Left ventricle myocardium inferior (tissue), 1 donor: ENCODE data around the gene FAM3B. TPM values are rescaled to one million over a fixed set of nuclear protein-coding genes. Genes with fewer than 3 reads are reported as not detected.

Experiments used
- DNase-seq: peaks from one replicate; pipeline ENCODE4 v3.0.0-alpha.2; 2020
- H3K27ac ChIP-seq: fragments of 200-600 bp; replicated peaks from 2 replicates; pipeline ENCODE4 v1.8.0; 2021
- H3K27me3 ChIP-seq: fragments of 200-600 bp; 2 replicates; pipeline ENCODE4 v1.8.0; 2021; ENCODE audit warnings: low read depth
- H3K36me3 ChIP-seq: fragments of 200-600 bp; 2 replicates; pipeline ENCODE4 v1.8.0; 2021
- H3K4me1 ChIP-seq: fragments of 200-600 bp; 2 replicates; pipeline ENCODE4 v1.8.0; 2021
- H3K4me3 ChIP-seq: fragments of 200-600 bp; 2 replicates; pipeline ENCODE4 v1.8.0; 2021; ENCODE audit warnings: mild to moderate bottlenecking, moderate library complexity
- H3K9me3 ChIP-seq: fragments of 200-600 bp; replicated peaks from 2 replicates; pipeline ENCODE4 v1.8.0; 2021
- intact Hi-C: fragments of 100-400 bp; cut with micrococcal nuclease; formaldehyde crosslinking; loops from one replicate; pipeline ENCODE4 v1.11.0; 2022
- total RNA-seq: library from RNA; stranded (reverse); fragmentation: NEBNext Ultra II Directional; extraction: Animal tissue kit (Norgen Biotek cat#: 25700); gene quantifications from one replicate; pipeline ENCODE4 v1.2.1, GENCODE V29; 2021
- TF ChIP-seq, protein P1 (sequence below): fragments of 200-600 bp; IDR thresholded peaks from 2 replicates; pipeline ENCODE4 v1.8.0; 2021; ENCODE audit warnings: antibody characterized with exemption, mild to moderate bottlenecking, borderline replicate concordance
- donor health status: DM: no; HTN: yes; CAD: no; lungs with severe emphysema.

Gene FAM3B
- total RNA-seq, 1 donor from 2014 or later, result not detected

DNA sequence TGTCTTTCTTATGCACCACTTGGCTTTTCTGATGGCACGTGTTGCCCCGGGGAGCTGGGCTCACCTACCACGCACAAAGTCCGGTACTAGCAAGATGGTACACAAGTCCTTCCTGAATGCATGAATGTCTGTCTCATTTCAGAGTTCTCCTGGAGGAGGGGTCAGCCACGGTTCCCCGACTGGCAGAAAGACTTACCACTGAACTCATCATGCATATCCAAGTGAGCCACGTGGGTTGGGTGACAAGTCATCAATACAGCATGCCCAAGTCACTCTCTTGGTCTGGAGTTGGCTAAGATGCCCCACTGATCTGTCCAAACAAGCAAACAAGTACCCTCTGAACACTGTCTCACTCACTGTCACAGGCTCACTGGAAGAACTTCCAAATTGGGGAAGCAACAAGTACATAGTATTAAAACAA, 80.9 kb downstream of the FAM3B start:
- no peak overlapping the region for H3K27ac ChIP-seq
- intact Hi-C loops, result no loop called here
- TF ChIP-seq, protein P1, sequence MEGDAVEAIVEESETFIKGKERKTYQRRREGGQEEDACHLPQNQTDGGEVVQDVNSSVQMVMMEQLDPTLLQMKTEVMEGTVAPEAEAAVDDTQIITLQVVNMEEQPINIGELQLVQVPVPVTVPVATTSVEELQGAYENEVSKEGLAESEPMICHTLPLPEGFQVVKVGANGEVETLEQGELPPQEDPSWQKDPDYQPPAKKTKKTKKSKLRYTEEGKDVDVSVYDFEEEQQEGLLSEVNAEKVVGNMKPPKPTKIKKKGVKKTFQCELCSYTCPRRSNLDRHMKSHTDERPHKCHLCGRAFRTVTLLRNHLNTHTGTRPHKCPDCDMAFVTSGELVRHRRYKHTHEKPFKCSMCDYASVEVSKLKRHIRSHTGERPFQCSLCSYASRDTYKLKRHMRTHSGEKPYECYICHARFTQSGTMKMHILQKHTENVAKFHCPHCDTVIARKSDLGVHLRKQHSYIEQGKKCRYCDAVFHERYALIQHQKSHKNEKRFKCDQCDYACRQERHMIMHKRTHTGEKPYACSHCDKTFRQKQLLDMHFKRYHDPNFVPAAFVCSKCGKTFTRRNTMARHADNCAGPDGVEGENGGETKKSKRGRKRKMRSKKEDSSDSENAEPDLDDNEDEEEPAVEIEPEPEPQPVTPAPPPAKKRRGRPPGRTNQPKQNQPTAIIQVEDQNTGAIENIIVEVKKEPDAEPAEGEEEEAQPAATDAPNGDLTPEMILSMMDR, result no peak
- no peaks in the 10 kb centered on the region for H3K4me1 ChIP-seq
- H3K36me3 ChIP-seq, result peaks cover 53% of the 10 kb centered on the region
- no peaks in the 10 kb centered on the region for H3K9me3 ChIP-seq
- H3K27me3 ChIP-seq, result peaks cover 13% of the 10 kb centered on the region
- H3K4me3 ChIP-seq, result no peak overlapping the region
- DNase-seq, result no peak

DNA sequence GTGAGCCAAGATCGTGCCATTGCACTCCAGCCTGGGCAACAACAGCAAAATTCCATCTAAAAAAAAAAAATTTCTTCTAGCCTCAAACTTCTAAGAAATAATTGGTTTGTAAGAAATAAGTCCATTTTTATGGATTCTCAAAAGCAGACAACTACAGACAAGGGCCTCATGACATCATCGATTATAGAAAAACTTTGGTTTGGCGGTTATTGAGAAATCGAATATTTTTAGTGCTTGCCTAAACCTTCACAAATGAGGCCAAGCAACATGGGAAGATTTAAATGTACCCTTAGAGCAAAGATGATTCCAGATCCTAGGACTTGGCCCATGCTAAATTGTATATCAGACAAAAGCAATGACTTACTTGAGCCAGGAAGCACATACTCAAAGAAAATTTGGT, 81.7 kb downstream of the FAM3B start:
- TF ChIP-seq, protein P1, result no peak
- H3K9me3 ChIP-seq, result no peaks in the 10 kb centered on the region
- peaks cover 10% of the 10 kb centered on the region for H3K27me3 ChIP-seq
- no peak overlapping the region for H3K4me3 ChIP-seq
- H3K36me3 ChIP-seq, result peaks cover 58% of the 10 kb centered on the region
- intact Hi-C loops, result no loop called here
- no peak for DNase-seq
- H3K4me1 ChIP-seq, result no peaks in the 10 kb centered on the region
- no peak overlapping the region for H3K27ac ChIP-seq

DNA sequence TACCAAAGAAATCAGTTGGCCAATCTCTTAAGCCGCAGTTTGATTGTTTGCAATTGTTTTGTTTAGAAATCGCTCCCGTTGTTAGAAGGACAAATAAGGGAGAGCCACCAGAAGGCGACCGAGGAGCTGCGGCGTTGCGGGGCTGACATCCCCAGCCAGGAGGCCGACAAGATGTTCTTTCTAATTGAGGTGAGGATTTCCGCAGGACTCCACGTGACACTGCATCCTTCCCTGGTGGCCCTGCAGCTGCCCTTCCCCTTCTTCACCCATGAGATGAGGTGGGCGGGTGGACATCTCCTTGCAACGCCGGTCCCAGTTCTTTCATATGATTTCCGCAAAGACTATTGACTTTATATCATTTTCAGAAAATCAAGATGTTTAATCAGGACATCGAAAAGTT, 82.2 kb downstream of the FAM3B start:
- no peaks in the 10 kb centered on the region for H3K9me3 ChIP-seq
- H3K36me3 ChIP-seq, result peaks cover 59% of the 10 kb centered on the region
- DNase-seq, result no peak
- H3K27me3 ChIP-seq, result peaks cover 5% of the 10 kb centered on the region
- no peak overlapping the region for H3K4me3 ChIP-seq
- H3K27ac ChIP-seq, result no peak overlapping the region
- H3K4me1 ChIP-seq, result no peaks in the 10 kb centered on the region
- TF ChIP-seq, protein P1, result no peak
- intact Hi-C loops, result no loop called here

DNA sequence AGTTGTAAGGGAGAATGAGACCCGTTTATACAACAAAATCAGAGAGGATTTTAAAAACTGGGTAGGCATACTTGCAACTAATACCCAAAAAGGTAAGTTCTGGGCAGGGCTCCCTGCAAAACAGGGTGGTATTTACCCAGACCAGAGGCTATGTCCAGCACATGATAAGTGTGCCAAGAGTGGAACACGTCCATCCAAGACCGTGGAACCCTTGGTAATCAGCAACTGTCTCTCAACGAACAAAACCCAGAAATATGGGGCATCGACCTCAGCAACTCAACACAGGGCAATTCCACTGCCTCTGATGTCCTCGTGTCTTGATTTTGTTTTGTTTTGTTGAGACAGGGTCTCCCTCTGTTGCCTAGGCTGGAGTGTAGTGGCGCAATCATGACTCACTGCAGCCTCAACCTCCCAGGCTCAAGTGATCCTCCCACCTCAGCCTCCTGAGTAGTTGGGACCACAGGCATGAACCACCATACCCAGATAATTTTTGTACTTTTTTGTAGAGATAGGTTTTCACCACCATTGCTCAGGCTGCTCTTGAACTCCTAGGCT, 82.7 kb downstream of the FAM3B start:
- Histone ChIP-seq H3K4me3 (no peak overlapping the region), H3K27me3 (no peaks in the 10 kb centered on the region), H3K36me3 (peaks cover 64% of the 10 kb centered on the region), H3K27ac (no peak overlapping the region), H3K4me1 (no peaks in the 10 kb centered on the region), H3K9me3 (no peaks in the 10 kb centered on the region)
- DNase-seq, result no peak
- intact Hi-C loops, result no loop called here
- TF ChIP-seq, protein P1, result no peak

DNA sequence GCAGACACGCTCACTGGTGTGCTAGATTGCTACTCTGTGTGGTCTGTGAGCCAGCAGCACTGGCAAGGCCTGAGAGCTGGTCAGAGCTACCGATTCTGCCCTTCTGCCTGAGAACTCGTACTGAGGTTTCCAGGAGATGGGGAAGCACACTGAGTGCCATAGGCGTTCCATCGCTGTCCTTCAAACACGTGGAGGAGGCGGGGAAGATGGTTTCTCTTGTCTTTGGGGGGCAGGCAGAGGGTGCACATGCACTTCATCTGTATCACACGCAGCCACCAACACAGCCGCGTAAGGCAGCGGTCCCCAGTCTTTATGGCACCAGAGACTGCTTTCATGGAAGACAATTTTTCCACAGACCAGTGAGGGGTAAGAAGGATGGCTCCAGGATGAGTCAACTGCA, 85.6 kb downstream of the FAM3B start:
- TF ChIP-seq, protein P1, result no peak

More for the DNA sequence above, 85.6 kb downstream of the FAM3B start:
- Histone ChIP-seq H3K27ac (no peak overlapping the region), H3K27me3 (peaks cover 4% of the 10 kb centered on the region), H3K36me3 (peaks cover 61% of the 10 kb centered on the region), H3K9me3 (no peaks in the 10 kb centered on the region), H3K4me1 (no peaks in the 10 kb centered on the region), H3K4me3 (no peak overlapping the region)
- intact Hi-C loops, result no loop called here
- no peak for DNase-seq
